ENCODE measurements around the gene PAQR4. TPM values are rescaled to one million over a fixed set of nuclear protein-coding genes. Genes with fewer than 3 reads are reported as not detected.

The PAQR4 gene
- total RNA-seq, 3 donors from 2014 or later (not counting 1 experiment from before 2014, with no cell fraction given) = 2.9 to 4.4 (median 3.5) TPM

DNA sequence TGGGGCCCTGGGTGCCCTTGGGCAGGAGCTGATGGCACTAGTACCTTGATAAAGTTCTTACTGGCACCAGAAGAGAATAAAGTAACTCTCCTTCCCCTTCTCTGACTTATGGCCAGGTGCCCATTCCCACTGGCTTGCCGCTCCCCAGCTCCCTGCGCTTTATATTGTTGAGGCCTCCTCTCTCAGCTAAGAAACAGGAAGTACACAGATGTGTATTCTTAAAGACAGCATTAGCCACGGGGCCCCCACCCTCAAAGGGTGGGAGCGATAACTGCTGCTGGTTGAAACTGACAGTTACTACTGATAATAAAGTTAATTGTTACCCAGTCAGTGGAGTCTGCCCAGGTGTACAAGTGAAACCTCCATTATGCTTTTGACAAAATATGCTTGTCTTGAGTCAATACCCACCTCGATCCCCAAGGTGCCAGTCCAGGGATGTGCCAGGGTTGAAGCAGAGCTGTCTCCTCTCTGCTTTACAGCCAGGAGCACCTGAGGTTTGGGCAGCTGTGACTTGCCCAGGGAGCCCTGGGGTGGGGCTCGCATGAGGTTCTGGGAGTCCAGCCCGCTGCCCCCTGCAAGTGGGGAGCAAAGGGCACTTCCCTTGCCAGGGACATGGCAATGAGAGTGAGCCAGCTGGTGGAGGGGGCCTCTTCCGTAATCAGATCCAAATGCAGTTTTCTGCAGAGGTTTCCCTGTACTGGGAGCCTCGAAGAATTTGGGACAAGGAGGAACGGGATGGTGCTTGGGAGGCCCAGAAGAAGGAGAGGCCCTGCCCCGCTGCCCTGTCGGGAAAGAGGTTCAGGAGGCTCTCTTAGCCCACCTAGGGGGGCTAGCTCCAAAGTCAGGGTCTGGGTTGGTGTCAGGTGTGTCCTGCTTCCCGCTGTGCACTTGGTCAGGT is 38.2 kb downstream of the PAQR4 start:
- H3K4me1 Mint-ChIP-seq = peaks cover 5 to 25% of the 10 kb centered on the region in 2 donors
- intact Hi-C loops (cut with micrococcal nuclease) = no loop called here
- no peak overlapping the region for H3K4me3 ChIP-seq (ENCODE audit: low read length)

DNA sequence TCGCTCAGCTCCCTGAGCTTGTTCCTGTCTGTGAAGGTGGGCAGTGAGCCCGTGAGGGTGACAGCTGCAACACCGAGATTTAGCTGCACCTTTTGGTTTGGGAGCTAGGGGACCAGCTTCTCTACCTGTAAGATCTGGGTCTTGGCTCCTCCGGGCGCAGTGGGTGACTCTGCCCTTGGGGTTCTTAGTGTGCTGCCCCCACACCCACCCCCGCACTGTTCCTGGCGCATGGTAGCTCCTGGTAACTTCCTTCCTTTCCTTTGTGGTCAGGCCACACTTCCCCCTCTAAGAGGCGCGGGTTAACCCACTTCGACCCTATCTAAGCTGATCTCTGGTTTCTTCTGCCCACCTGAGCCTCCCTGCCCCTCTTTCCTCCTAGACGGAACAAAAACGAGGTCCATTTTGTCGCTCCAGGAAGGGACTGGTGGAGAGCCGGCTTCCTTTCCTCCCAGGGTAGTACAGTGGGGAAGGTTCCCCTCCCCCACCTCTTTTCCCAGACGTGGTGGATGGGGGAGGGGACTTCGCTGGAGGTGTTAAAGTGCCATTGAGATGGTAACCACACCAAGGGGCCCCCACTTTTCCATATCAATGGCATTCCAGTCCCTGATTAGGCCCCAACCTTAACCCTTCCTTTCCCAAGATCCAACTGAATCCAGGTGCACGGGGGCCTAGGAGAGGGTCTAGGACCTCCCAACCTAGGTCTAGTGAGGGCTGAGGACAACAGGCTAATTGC is 39.0 kb downstream of the PAQR4 start:
- Mint-ChIP-seq H3K4me3 (no peak overlapping the region), H3K27ac (no peak overlapping the region), H3K4me1 (peaks cover 5 to 25% of the 10 kb centered on the region in 2 donors), H3K36me3 (no peaks in the 10 kb centered on the region), H3K27me3 (ENCODE audit: low read depth in 2 of 2) (peaks cover 0 to 3% of the 10 kb centered on the region in 2 donors), H3K9me3 (no peaks in the 10 kb centered on the region)
- TF ChIP-seq, protein P1, sequence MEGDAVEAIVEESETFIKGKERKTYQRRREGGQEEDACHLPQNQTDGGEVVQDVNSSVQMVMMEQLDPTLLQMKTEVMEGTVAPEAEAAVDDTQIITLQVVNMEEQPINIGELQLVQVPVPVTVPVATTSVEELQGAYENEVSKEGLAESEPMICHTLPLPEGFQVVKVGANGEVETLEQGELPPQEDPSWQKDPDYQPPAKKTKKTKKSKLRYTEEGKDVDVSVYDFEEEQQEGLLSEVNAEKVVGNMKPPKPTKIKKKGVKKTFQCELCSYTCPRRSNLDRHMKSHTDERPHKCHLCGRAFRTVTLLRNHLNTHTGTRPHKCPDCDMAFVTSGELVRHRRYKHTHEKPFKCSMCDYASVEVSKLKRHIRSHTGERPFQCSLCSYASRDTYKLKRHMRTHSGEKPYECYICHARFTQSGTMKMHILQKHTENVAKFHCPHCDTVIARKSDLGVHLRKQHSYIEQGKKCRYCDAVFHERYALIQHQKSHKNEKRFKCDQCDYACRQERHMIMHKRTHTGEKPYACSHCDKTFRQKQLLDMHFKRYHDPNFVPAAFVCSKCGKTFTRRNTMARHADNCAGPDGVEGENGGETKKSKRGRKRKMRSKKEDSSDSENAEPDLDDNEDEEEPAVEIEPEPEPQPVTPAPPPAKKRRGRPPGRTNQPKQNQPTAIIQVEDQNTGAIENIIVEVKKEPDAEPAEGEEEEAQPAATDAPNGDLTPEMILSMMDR (IDR thresholded peaks at IDR 0.05) = no peak
- H3K4me3 ChIP-seq (ENCODE audit: low read length) = no peak overlapping the region
- peaks cover 34% of the 10 kb centered on the region for H3K4me1 ChIP-seq (ENCODE audit: control insufficient read depth, insufficient read depth, low read length)
- no peaks in the 10 kb centered on the region for H3K36me3 ChIP-seq (ENCODE audit: control insufficient read depth, insufficient read depth, low read length)
- ATAC-seq (no peak), DNase-seq (peak in 1 of 2 donors; percentile 47)
- no peaks in the 10 kb centered on the region for H3K9me3 ChIP-seq (ENCODE audit: control insufficient read depth, insufficient read depth, low read length)
- no peak overlapping the region for H3K27ac ChIP-seq (ENCODE audit: low read length)
- WGBS (ENCODE audit: insufficient coverage) = 2% methylated on average over 14 of the region's 17 CpGs
- no peaks in the 10 kb centered on the region for H3K27me3 ChIP-seq (ENCODE audit: control insufficient read depth, insufficient read depth, low read length)
- intact Hi-C loops (cut with micrococcal nuclease) = no loop called here

More for the DNA sequence above, 38.2 kb downstream of the PAQR4 start:
- DNase-seq = peak in 1 of 2 donors; percentile 18
- Histone ChIP-seq H3K27ac (ENCODE audit: low read length) (no peak overlapping the region), H3K4me1 (ENCODE audit: control insufficient read depth, insufficient read depth, low read length) (peaks cover 34% of the 10 kb centered on the region), H3K9me3 (ENCODE audit: control insufficient read depth, insufficient read depth, low read length) (no peaks in the 10 kb centered on the region), H3K27me3 (ENCODE audit: control insufficient read depth, insufficient read depth, low read length) (no peaks in the 10 kb centered on the region), H3K36me3 (ENCODE audit: control insufficient read depth, insufficient read depth, low read length) (no peaks in the 10 kb centered on the region)
- H3K9me3 Mint-ChIP-seq = no peaks in the 10 kb centered on the region
- peaks cover 0 to 3% of the 10 kb centered on the region in 2 donors for H3K27me3 Mint-ChIP-seq (ENCODE audit: low read depth in 2 of 2)
- H3K27ac Mint-ChIP-seq = no peak overlapping the region
- no peaks in the 10 kb centered on the region for H3K36me3 Mint-ChIP-seq
- peak overlapping the region; percentile 59 for H3K4me3 Mint-ChIP-seq
- TF ChIP-seq, protein P1 (IDR thresholded peaks at IDR 0.05) = no peak
- WGBS (ENCODE audit: insufficient coverage) = 39% methylated on average over 13 of the region's 13 CpGs
- ATAC-seq = no peak

DNA sequence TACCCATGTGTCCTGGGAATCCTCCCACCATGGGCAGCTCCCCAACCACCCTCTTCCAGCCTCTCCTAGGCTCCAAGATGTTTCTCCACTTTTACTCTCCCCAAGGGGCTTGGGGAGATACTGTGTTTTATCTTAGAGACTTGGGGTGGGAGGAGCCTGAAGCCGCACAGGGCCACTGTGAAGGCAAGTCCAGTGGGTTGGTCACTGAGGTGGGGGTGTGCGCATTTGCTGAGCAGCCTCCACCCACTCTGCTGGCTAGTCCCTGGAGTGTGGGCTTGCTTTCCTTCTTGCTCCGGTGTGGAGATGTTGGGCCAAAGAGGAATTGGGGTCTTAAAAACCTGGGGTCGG is 39.5 kb downstream of the PAQR4 start:
- ATAC-seq = no peak
- Mint-ChIP-seq H3K4me1 (peaks cover 5 to 25% of the 10 kb centered on the region in 2 donors), H3K9me3 (no peaks in the 10 kb centered on the region), H3K27ac (no peak overlapping the region), H3K36me3 (no peaks in the 10 kb centered on the region), H3K27me3 (ENCODE audit: low read depth in 2 of 2) (peaks cover 0 to 3% of the 10 kb centered on the region in 2 donors), H3K4me3 (no peak overlapping the region)
- Histone ChIP-seq H3K4me3 (ENCODE audit: low read length) (no peak overlapping the region), H3K9me3 (ENCODE audit: control insufficient read depth, insufficient read depth, low read length) (no peaks in the 10 kb centered on the region), H3K36me3 (ENCODE audit: control insufficient read depth, insufficient read depth, low read length) (no peaks in the 10 kb centered on the region), H3K4me1 (ENCODE audit: control insufficient read depth, insufficient read depth, low read length) (peaks cover 30% of the 10 kb centered on the region), H3K27ac (ENCODE audit: low read length) (no peak overlapping the region), H3K27me3 (ENCODE audit: control insufficient read depth, insufficient read depth, low read length) (no peaks in the 10 kb centered on the region)
- TF ChIP-seq, protein P1 (IDR thresholded peaks at IDR 0.05) = no peak
- WGBS (ENCODE audit: insufficient coverage) = 89% methylated on average over 4 of the region's 4 CpGs
- no peak for DNase-seq
- intact Hi-C loops (cut with micrococcal nuclease) = no loop called here

Data from natural killer cell (primary cell).